LNCAP (cell line): ENCODE measurements around the gene BANP.

Experiments used
- CTCF ChIP-seq: fragments of 450-650 bp; IDR thresholded peaks from 2 replicates; pipeline ENCODE4 v1.5.1; 2017; ENCODE audit warnings: mild to moderate bottlenecking

Gene BANP

GRCh38 chr16:88071908-88072307 is 120.7 kb downstream of the BANP start:
- TF ChIP-seq CTCF: no peak

- TF ChIP-seq CTCF: no peak
These were observed 121.4 kb downstream of the BANP start for GRCh38 chr16:88072571-88073001.

- TF ChIP-seq CTCF: no peak
These were observed 122.0 kb downstream of the BANP start for GRCh38 chr16:88073201-88073721.

- no peak for TF ChIP-seq CTCF
These were observed 122.8 kb downstream of the BANP start for GRCh38 chr16:88074041-88074440.

GRCh38 chr16:88076211-88076931 is 125.1 kb downstream of the BANP start:
- no peak for TF ChIP-seq CTCF

- no peak for TF ChIP-seq CTCF
These were observed 126.3 kb downstream of the BANP start for GRCh38 chr16:88077328-88078108.

GRCh38 chr16:88078111-88078775 is 127.0 kb downstream of the BANP start:
- TF ChIP-seq CTCF: no peak
